ENCODE results near the gene GGT6.

DNA sequence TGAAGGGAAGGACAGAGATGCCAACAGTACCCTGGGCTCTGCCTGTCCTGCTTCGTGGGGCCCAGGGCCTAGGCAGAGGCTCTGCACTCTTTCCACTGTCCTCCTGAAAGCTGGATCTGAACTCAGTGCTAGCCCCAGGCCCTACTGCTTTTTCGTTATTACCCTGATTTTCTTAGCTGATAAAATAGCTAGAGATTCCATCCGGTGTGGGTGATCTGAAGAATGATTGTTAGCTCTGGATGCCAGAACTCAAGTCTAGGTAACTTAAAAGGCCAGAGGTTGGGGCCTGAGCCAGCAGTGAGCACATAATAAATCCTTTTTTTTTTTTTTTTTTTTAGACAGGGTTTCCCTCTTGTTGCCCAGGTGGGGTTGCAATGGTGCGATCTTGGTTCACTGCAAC is 3.4 kb downstream of the GGT6 start:
- TF ChIP-seq CTCF (IDR thresholded peaks at IDR 0.05; ENCODE audit: insufficient read depth, low read depth, low read length) (no peak), EZH2 (IDR thresholded peaks at IDR 0.05; ENCODE audit: insufficient read depth, low read length) (no peak)

Data from astrocyte (in vitro differentiated cells and primary cell).